Upper lobe of right lung (tissue), 1 donor: ENCODE data around the gene IPO13. TPM values are rescaled to one million over a fixed set of nuclear protein-coding genes. Genes with fewer than 3 reads are reported as not detected.

Experiments
- ATAC-seq: fragments of 200-7000 bp; cut with Tn5 transposase; one replicate; pipeline ENCODE4 v1.9.1; 2020; ENCODE audit warnings: mild to moderate bottlenecking, moderate library complexity
- DNase-seq: peaks from one replicate; pipeline ENCODE4 v3.0.0-alpha.2; 2020
- H3K27ac ChIP-seq: fragments of 200-600 bp; one replicate; pipeline ENCODE4 v1.8.0; 2022
- H3K27me3 ChIP-seq: fragments of 200-600 bp; one replicate; pipeline ENCODE4 v1.8.0; 2022; ENCODE audit warnings: mild to moderate bottlenecking
- H3K36me3 ChIP-seq: fragments of 200-600 bp; one replicate; pipeline ENCODE4 v1.8.0; 2022
- H3K4me1 ChIP-seq: fragments of 200-600 bp; one replicate; pipeline ENCODE4 v1.8.0; 2022
- H3K4me3 ChIP-seq: fragments of 200-600 bp; one replicate; pipeline ENCODE4 v1.8.0; 2022; ENCODE audit warnings: mild to moderate bottlenecking
- H3K9me3 ChIP-seq: fragments of 200-600 bp; one replicate; pipeline ENCODE4 v1.8.0; 2022
- intact Hi-C: fragments of 100-400 bp; cut with DNase I; formaldehyde crosslinking; loops from one replicate; pipeline ENCODE4 v1.11.0; 2022
- total RNA-seq: library from RNA; stranded (reverse); fragmentation: NEBNext Ultra II Directional; extraction: Animal tissue kit (Norgen Biotek cat#: 25700); gene quantifications from one replicate; pipeline ENCODE4 v1.2.1, GENCODE V29; 2021
- TF ChIP-seq, protein P1 (sequence below): fragments of 200-600 bp; IDR thresholded peaks from one replicate; pipeline ENCODE4 v1.8.0; 2022; ENCODE audit warnings: antibody characterized with exemption
- donor health status: DM: no; HTN: yes; CAD: no; lungs with severe emphysema.

IPO13 gene
- total RNA-seq, 1 donor from 2014 or later, result 24.9 TPM

DNA sequence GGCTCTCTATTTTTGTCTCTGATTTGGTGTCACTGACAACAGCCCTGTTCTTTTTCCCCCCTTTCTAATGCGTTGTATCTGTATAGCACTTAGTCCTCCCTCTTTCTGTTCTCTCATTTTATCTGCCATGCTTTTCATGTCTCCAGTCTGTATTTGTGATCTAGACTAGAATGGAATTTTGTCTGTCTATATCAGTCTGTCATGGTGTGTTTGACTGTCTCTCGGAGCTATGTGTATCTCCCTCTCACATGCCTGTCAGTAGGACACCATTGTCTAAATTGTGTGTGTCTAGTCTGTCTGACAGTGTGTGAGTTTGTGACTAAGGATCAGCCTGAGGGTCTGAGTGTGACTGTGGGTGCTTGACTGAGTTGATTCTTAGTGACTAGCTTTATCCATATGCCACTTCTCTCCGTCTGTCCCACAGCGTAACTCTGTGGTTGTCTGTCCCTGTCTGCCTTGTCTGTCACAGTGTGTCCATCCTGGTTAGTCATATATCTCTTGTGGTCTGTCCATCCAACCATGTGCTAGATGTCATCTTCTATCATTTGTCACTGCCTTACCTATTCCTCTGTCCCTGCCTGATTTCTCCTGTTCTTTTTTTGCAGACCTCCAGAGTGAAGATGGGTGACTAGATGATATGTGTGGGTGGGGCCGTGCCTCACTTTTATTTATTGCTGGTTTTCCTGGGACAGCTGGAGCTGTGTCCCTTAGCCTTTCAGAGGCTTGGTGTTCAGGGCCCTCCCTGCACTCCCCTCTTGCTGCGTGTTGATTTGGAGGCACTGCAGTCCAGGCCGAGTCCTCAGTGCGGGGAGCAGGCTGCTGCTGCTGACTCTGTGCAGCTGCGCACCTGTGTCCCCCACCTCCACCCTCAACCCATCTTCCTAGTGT is 30.9 kb downstream of the IPO13 start:
- TF ChIP-seq, protein P1, sequence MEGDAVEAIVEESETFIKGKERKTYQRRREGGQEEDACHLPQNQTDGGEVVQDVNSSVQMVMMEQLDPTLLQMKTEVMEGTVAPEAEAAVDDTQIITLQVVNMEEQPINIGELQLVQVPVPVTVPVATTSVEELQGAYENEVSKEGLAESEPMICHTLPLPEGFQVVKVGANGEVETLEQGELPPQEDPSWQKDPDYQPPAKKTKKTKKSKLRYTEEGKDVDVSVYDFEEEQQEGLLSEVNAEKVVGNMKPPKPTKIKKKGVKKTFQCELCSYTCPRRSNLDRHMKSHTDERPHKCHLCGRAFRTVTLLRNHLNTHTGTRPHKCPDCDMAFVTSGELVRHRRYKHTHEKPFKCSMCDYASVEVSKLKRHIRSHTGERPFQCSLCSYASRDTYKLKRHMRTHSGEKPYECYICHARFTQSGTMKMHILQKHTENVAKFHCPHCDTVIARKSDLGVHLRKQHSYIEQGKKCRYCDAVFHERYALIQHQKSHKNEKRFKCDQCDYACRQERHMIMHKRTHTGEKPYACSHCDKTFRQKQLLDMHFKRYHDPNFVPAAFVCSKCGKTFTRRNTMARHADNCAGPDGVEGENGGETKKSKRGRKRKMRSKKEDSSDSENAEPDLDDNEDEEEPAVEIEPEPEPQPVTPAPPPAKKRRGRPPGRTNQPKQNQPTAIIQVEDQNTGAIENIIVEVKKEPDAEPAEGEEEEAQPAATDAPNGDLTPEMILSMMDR, result no peak
- Histone ChIP-seq H3K36me3 (peaks cover 26% of the 10 kb centered on the region), H3K27me3 (no peaks in the 10 kb centered on the region), H3K27ac (no peak overlapping the region), H3K4me3 (no peak overlapping the region), H3K4me1 (peaks cover 31% of the 10 kb centered on the region), H3K9me3 (no peaks in the 10 kb centered on the region)
- ATAC-seq (no peak), DNase-seq (no peak)
- intact Hi-C loops, result no loop called here

DNA sequence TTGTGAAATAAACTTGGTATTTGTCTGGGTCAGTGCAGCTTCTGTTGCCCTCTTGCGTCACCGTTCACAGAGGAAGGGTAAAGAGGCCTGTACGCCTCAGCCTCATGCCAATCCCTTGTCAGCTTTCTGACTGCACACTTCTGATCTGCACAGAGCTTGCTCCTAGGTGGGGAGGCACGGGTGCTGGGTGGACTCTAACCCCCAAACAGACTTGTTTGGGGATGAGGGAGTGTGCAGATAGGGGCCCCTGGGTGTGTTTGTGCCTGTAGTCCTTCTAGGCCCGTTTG is 31.5 kb downstream of the IPO13 start:
- Histone ChIP-seq H3K27ac (no peak overlapping the region), H3K27me3 (no peaks in the 10 kb centered on the region), H3K4me1 (peaks cover 31% of the 10 kb centered on the region), H3K9me3 (no peaks in the 10 kb centered on the region), H3K36me3 (peaks cover 23% of the 10 kb centered on the region), H3K4me3 (peak overlapping the region; percentile 51)
- DNase-seq, result no peak
- ATAC-seq, result no peak
- intact Hi-C loops, result no loop called here
- TF ChIP-seq, protein P1, result no peak

DNA sequence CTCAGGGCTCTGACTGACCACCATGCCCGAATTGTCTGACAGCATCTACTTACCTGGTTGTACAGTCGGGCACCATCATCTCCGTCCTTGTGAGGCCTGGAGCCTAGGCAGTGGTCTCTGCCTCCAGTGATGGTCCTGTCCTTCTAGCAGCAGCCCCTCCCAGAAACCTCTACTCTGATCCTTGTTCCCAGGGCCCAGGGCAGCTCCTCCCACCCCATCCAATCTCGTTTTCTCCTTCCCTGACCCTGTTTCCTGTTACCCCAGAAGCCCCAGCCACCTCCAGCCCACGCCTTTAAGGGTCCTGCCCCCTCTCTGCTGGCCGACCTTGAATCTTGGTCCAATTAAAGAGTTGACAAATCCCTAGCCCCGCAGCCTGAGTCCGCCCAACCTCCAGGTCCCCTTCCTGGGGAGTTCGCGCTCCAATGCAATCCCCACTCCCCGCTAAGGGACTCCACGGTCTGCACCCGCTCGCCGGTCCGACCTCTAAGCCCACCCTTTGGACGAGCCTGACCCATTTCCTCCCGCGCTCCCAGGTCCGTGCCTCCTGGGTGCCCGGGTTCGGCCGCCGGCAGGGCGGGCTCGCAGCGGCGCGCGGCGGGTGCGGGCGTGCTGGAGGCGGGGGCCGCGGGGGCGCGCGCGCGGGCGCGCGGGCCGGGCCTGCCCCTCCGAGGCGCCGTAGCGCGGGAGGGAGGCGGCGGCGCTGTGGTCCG is 32.0 kb downstream of the IPO13 start, which contains the start of gene B4GALT2:
TSS of gene B4GALT2 (plus strand) at position 660 of the 710 bp plus-strand sequence. CDS start 1,951 bp downstream, outside the sequence.
- H3K36me3 ChIP-seq, result peaks cover 23% of the 10 kb centered on the region
- ATAC-seq, result peak; percentile 17
- TF ChIP-seq, protein P1, result no peak
- peak within 1 kb of the TSS; percentile 73 for H3K4me3 ChIP-seq
- peak within 1 kb of the TSS; percentile 51 for H3K27ac ChIP-seq
- no peaks in the 10 kb centered on the region for H3K27me3 ChIP-seq
- intact Hi-C loops, result no loop called here
- H3K4me1 ChIP-seq, result peaks cover 31% of the 10 kb centered on the region
- no peaks in the 10 kb centered on the region for H3K9me3 ChIP-seq
- DNase-seq, result peak; percentile 78

DNA sequence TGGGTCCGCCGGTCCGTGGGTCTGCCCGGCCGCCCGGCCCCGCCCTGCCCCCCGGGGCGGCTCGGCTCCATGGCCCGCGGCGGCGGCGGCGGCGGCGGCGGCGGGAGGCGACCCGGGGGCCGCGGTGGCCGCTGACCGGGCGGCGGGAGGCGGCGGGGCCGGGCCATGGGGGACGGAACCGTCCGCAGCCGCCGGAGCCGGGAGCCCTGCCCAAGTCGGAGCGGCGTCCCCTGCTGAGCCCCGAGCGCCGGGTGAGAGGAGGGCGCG is 32.4 kb downstream of the IPO13 start:
- H3K9me3 ChIP-seq, result no peaks in the 10 kb centered on the region
- no peaks in the 10 kb centered on the region for H3K27me3 ChIP-seq
- TF ChIP-seq, protein P1, result no peak
- DNase-seq (no peak), ATAC-seq (no peak)
- peak overlapping the region; percentile 51 for H3K27ac ChIP-seq
- intact Hi-C loops, result no loop called here
- peaks cover 31% of the 10 kb centered on the region for H3K4me1 ChIP-seq
- H3K36me3 ChIP-seq, result peaks cover 23% of the 10 kb centered on the region
- peak overlapping the region; percentile 73 for H3K4me3 ChIP-seq

DNA sequence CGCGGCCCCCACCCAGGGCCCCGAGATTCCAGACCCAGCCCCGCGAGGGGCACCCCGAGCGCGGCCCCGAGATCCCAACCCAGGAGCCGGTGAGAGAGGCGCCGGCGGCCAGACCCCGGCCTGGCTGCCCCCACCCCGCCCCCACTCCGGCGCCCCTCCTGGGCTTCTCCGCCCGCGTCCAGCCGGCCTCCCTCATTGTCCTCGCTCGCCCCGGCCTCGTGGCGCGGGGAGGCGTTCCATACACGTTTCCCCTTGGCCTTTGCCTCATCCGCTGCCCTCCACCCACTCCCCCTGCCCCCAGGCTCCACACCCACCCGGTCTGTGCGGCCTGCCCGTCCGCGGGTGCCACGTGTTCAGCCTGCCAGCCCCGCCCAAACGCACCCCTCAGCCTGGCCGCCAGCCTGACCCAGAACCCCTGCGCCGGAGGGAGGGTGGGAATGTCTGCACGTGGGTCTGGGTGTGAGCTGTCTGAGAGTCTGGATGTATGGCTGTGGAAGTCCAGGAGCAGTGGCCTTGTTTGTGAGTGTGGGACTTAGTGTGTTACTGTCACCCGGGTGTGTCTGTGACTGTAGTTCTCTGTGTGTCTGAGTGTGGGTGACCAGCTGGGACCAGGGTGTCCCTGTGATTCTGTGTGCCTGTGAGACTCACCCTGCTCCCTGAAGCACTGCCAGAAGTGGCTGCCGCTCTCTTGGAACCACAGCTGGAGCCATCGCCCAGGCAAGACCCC is 32.9 kb downstream of the IPO13 start:
- peak; percentile 35 for ATAC-seq
- H3K4me3 ChIP-seq, result peak overlapping the region; percentile 73
- peaks cover 31% of the 10 kb centered on the region for H3K4me1 ChIP-seq
- DNase-seq, result peak; percentile 83
- H3K9me3 ChIP-seq, result no peaks in the 10 kb centered on the region
- peak overlapping the region; percentile 51 for H3K27ac ChIP-seq
- no peaks in the 10 kb centered on the region for H3K27me3 ChIP-seq
- H3K36me3 ChIP-seq, result peaks cover 23% of the 10 kb centered on the region
- intact Hi-C loops, result no loop called here
- TF ChIP-seq, protein P1, result no peak
